Left renal pelvis (tissue), 4 donors: ENCODE results near the gene FER. TPM values are rescaled to one million over a fixed set of nuclear protein-coding genes. Genes with fewer than 3 reads are reported as not detected.
"Not testable (repeated sequence)": the region's sequence is repeated elsewhere in the genome, so short reads cannot be mapped to it uniquely, and the experiment has no call there.

ENCODE experiments used
- DNase-seq, 4 donors: peaks; one replicate each; pipeline ENCODE4 v3.0.0-alpha.2; 2013; ENCODE audit warnings: low read depth in 4 of 4, low spot score in 3 of 4
- polyA plus RNA-seq, 4 donors: library from polyadenylated mRNA; unstranded; fragments of 120-200 nt; gene quantifications; one replicate each; pipeline ENCODE4 v1.2.1, GENCODE V29; 2013; ENCODE audit not compliant: insufficient read length in 4 of 4

FER gene
- polyA plus RNA-seq, 4 donors = 15.9 to 22.3 (median 17.5) TPM

DNA sequence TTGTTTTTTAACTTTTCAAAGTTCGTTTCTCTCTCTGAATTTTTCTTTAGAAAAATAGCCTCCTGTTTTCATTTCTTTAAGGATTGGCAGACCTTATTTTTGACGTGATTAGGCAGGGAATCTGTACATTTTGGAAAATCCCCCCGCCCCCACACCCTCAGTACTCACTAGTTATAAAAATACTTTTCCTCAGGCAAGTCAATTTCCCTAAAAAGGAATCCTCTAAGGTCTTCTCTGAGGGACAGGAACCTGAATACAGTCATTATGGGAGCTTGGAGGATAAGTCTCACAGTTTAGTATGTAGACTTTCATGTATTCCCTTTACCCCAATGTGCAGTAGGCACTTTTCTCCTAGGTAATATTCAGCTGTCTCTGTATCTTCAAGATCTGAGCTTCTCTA lies 3.9 kb upstream of the FER start:
- no peak for DNase-seq

GRCh38 chr5:108747111-108747773 lies 455 bp upstream of the FER start:
- no peak for DNase-seq

- peak; percentile 95 to 96 (median 96) for DNase-seq
Observed at GRCh38 chr5:108748401-108749127, 867 bp downstream of the FER start.

DNA sequence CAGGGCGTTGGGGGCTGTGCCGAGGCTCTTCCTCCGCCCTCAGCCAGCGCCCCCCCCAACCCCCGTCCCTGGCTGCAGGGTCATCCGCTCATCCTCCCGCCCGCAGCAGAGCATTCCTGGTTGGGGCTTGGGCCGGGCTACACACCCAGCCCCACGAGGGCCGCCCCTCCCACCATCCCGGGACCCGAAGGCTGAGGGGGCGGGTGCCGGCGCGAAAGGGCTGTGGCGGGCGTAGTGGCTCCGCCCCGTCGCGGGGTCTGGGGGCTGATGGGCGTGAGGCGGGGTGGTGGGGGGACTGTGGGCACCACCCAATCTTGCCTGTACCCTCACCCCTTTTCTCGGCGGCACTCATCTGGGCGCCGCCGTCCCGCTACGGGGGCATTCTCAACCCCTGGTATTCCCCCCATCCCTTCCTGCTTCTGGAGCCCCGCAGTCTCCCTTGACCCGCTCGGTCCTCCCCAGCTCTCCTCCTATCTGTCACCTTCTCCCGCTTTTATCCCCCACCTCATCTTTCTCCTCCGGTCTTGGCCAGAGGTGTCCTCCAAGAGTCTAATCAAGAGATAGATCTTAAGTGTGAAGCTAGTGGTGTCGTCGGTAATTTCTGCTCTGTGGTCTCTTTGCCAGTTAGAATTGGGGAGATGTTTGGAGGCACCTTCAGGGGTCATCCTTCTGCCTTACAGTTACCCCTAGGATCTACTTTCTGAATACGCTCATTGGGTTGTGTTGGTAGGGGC lies 1.6 kb downstream of the FER start:
- DNase-seq = peak in 1 of 4 donors; percentile 16

DNA sequence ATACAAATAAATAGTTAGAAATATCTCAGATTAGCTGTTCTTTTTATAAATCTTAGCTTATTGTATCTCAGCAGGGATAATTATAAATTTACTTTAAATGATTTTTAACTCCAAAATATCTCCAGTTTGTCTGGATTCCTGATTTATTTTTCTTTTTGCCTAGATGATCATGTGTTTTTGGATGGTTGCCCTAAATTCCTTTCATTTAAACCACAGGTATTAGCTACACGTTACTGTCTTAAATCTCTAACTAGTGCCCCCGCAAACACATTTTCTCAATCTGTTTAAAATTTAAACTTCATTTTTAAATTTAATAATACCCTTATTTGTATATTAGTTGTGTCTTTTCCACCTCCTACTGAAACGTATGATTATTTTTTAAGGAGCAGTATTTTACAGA lies 5.6 kb downstream of the FER start:
- DNase-seq = no peak

DNA sequence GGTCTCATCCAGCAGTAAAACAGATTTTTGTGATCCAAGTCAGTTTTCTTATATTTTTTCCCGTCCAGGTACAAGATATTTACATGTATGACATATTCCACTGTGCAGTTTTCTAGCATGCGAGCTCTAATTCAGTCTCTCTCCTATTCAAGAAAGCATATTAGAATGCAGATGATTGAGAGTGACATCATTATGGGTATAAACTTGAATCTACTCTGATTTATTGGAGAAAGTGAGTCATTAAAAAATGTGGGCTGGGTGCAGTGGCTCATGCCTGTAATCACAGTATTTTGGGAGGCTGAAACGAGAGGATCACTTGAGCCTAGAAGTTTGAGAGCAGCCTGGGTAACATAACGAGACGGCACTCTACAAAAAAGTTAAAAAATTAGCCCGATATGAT lies 6.2 kb downstream of the FER start:
- DNase-seq = no peak

GRCh38 chr5:108760512-108760911 lies 12.8 kb downstream of the FER start:
- no peak for DNase-seq

- DNase-seq = no peak
Observed at GRCh38 chr5:108762660-108763059, 15.0 kb downstream of the FER start.

- no peak for DNase-seq
Observed at GRCh38 chr5:108763222-108763916, 15.7 kb downstream of the FER start.

DNA sequence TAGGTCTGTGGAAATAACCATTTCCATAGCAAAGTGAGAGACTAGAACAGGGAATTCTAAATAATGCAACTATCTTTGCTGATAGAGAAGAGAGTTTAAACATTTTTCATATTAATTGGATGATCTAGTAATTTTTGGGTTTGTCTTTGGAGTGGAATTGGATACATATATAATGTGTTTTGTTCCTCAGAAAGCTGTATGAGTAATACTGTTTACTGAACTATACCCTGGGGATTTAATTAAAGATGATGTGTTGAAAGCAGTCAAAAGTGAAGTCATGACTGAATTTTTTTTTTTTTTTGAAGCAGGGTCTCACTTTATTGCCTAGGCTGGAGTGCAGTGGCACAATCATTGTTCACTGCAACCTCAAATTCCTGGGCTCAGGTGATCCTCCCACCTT lies 17.9 kb downstream of the FER start:
- DNase-seq = no peak

GRCh38 chr5:108766916-108767315 lies 19.2 kb downstream of the FER start:
- DNase-seq = not testable (repeated sequence)

- DNase-seq = no peak
Observed at GRCh38 chr5:108769352-108769751, 21.7 kb downstream of the FER start.

- no peak for DNase-seq
Observed at GRCh38 chr5:108772626-108773025, 24.9 kb downstream of the FER start.

DNA sequence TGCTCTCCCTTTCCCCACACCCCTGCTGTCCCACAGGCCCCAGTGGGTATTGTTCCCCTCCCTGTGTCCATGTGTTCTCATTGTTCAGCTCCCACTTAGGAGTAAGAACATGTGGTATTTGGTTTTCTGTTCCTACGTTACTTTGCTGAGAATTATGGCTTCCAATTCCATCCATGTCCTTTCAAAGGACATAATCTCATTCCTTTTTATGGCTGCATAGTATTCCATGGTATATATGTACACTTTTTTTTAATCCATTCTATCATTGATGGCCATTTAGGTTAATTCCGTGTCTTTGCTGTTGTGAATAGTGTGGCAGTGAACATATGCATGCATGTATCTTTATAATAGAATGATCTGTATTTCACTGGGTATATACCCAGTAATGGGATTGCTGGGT lies 25.6 kb downstream of the FER start:
- no peak for DNase-seq

DNA sequence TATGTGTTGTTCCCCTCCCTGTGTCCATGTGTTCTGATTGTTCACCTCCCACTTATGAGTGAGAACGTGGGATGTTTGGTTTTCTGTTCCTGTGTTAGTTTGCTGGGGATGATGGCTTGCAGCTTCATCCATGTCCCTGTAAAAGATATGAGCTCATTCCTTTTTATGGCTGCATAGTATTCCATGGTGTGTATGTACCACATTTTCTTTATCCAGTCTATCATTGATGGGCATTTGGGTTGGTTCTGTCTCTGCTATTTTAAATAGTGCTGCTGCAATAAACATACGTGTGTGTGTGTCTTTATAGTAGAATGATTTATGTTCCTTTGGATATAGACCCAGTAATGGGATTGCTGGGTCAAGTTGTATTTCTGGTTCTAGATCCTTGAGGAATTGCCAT lies 26.4 kb downstream of the FER start:
- not testable (repeated sequence) for DNase-seq

DNA sequence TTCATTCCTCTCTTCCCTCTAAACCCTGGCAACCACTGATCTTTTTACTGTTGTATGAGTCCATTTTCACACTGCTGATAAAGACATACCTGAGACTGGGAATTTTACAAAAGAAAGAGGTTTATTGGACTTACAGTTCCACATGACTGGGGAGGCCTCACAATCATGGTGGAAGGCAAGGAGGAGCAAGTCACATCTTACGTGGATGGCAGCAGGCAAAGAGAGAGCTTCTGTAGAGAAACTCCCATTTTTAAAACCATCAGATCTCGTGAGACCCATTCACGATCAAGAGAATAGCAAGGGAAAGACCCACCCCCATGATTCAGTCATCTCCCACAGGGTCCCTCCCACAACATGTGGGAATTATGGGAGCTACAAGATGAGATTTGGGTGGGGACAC lies 29.9 kb downstream of the FER start:
- not testable (repeated sequence) for DNase-seq

DNA sequence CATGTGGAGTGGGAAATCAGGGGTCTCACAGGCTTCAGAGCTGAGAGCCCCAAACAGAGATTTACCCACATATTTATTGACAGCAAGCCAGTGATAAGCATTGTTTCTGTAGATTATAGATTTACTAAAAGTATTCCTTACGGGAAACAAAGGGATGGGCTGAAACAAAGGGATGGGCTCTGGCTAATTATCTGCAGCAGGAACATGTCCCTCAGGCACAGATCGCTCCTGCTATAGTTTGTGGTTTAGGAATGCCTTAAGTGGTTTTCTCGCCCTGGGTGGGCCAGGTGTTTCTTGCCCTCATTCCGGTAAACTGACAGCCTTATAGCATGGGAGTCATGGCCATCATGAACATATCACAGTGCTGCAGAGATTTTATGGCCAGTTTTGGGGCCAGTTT lies 36.9 kb downstream of the FER start:
- not testable (repeated sequence) for DNase-seq

GRCh38 chr5:108786806-108787483 lies 39.2 kb downstream of the FER start:
- no peak for DNase-seq

DNA sequence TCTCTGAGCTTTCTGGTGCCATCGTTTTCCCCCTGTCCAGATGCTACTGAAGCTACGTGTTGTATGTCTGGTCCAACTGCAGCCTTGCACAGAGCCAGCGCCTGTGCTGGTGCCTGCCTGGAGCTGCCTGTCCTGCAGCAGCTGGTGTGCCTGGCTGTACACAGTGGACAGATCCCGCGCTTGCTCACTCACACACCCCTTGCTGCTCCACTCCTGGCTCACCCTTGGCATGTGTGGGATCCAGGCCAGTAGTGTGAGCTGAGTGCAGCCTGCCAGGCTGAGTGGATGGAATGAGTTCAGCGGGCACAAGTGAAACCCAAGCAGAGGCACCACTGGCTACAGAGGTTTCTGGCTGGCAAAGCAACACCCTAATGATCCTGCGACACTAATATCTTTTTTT lies 40.4 kb downstream of the FER start:
- no peak for DNase-seq

DNA sequence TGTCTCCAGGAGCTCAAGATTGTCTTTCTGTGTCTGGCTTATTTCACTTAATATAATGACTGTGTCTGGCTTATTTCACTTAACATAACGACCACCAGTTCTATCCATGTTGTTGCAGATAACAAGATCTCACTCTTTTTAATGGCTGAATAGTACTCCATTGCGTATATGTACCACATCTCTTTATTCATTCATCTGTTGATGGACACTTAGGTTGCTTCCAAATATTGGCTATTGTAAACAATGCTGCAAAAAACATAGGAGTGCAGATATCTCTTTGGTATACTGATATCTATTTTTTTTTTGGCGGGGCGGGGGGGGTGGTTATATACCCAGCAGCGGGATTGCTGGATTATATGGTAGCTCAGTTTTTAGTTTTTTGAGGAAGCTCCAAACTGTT lies 45.5 kb downstream of the FER start:
- DNase-seq = no peak

DNA sequence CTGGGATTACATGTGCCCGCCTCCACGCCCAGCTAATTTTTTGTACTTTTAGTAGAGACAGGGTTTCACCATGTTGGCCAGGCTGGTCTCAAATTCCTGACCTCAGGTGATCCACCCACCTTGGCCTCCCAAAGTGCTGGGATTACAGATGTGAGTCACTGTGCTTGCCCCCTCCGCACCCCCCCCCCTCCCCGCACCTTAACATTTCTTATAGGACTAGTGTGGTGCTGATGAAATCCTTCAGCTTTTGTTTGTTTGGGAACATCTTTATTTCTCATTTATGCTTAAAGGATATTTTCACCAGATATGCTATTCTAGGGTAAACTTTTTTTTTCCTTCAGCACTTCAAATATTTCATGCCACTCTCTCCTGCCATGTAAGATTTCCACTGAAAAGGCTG lies 46.7 kb downstream of the FER start:
- DNase-seq = not testable (repeated sequence)
